Measurements from ENCODE around the gene TFDP2. TPM values are rescaled to one million over a fixed set of nuclear protein-coding genes. Genes with fewer than 3 reads are reported as not detected.
A peak's percentile ranks its signal among the peaks of the same experiment; 100 is the strongest.
"Not testable (repeated sequence)": the region's sequence is repeated elsewhere in the genome, so short reads cannot be mapped to it uniquely, and the experiment has no call there.

Gene TFDP2
- total and polyA plus RNA-seq, 9 donors = 21.3 to 43.7 (median 34.7) TPM

- Histone ChIP-seq H3K9me3 (replicated peaks; ENCODE audit: control insufficient read depth, low read depth, low read length) (no peaks in the 10 kb centered on the region), H3K27me3 (ENCODE audit: control insufficient read depth, insufficient read depth, low read length) (no peaks in the 10 kb centered on the region), H3K27ac (ENCODE audit: low read length) (no peak overlapping the region), H3K4me1 (ENCODE audit: control insufficient read depth, insufficient read depth, low read length) (no peaks in the 10 kb centered on the region), H3K36me3 (ENCODE audit: control insufficient read depth, insufficient read depth, low read length) (no peaks in the 10 kb centered on the region), H3K4me3 (ENCODE audit: low read length) (no peak overlapping the region)
- DNase-seq = no peak
- 87% methylated on average over 5 of the region's 8 CpGs for WGBS (ENCODE audit: insufficient coverage)
Observed at GRCh38 chr3:142007710-142008399, 141.5 kb downstream of the TFDP2 start.

GRCh38 chr3:142004957-142005356 is 144.4 kb downstream of the TFDP2 start:
- DNase-seq; H3K27ac ChIP-seq (ENCODE audit: low read length); H3K4me1 ChIP-seq (ENCODE audit: control insufficient read depth, insufficient read depth, low read length); H3K4me3 ChIP-seq (ENCODE audit: low read length); H3K36me3 ChIP-seq (ENCODE audit: control insufficient read depth, insufficient read depth, low read length); H3K9me3 ChIP-seq (replicated peaks; ENCODE audit: control insufficient read depth, low read depth, low read length); H3K27me3 ChIP-seq (ENCODE audit: control insufficient read depth, insufficient read depth, low read length): not testable (repeated sequence)
- WGBS (ENCODE audit: insufficient coverage) = 67% methylated on average over 2 of the region's 7 CpGs

GRCh38 chr3:142004025-142004424 is 145.3 kb downstream of the TFDP2 start:
- Histone ChIP-seq H3K4me3 (ENCODE audit: low read length) (no peak overlapping the region), H3K27me3 (ENCODE audit: control insufficient read depth, insufficient read depth, low read length) (no peaks in the 10 kb centered on the region), H3K9me3 (replicated peaks; ENCODE audit: control insufficient read depth, low read depth, low read length) (no peaks in the 10 kb centered on the region), H3K4me1 (ENCODE audit: control insufficient read depth, insufficient read depth, low read length) (no peaks in the 10 kb centered on the region), H3K27ac (ENCODE audit: low read length) (no peak overlapping the region), H3K36me3 (ENCODE audit: control insufficient read depth, insufficient read depth, low read length) (peaks cover 3% of the 10 kb centered on the region)
- DNase-seq = no peak

DNA sequence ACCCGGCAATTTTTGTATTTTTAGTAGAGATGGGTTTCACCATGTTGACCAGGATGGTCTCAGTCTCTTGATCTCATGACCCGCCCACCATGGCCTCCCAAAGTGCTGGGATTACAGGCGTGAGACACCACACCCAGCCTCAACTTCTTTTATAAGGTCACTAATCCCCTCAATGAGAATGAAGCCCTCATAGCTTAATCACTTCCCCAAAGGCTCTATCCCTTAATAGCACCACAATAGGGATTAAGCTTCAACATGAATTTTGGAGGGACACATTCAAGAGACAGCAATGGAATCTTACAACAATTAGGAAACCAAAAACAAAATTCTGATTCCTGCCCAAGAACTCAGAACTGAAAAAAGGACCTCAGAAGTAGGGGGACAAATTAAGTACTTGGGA is 146.1 kb downstream of the TFDP2 start:
- peaks cover 3% of the 10 kb centered on the region for H3K36me3 ChIP-seq (ENCODE audit: control insufficient read depth, insufficient read depth, low read length)
- no peaks in the 10 kb centered on the region for H3K27me3 ChIP-seq (ENCODE audit: control insufficient read depth, insufficient read depth, low read length)
- 100% methylated on average over 2 of the region's 3 CpGs for WGBS (ENCODE audit: insufficient coverage)
- no peak overlapping the region for H3K4me3 ChIP-seq (ENCODE audit: low read length)
- H3K4me1 ChIP-seq (ENCODE audit: control insufficient read depth, insufficient read depth, low read length) = no peaks in the 10 kb centered on the region
- H3K9me3 ChIP-seq (replicated peaks; ENCODE audit: control insufficient read depth, low read depth, low read length) = no peaks in the 10 kb centered on the region
- no peak overlapping the region for H3K27ac ChIP-seq (ENCODE audit: low read length)
- DNase-seq = no peak

- H3K36me3 ChIP-seq (ENCODE audit: control insufficient read depth, insufficient read depth, low read length) = peaks cover 3% of the 10 kb centered on the region
- H3K27me3 ChIP-seq (ENCODE audit: control insufficient read depth, insufficient read depth, low read length) = no peaks in the 10 kb centered on the region
- no peaks in the 10 kb centered on the region for H3K9me3 ChIP-seq (replicated peaks; ENCODE audit: control insufficient read depth, low read depth, low read length)
- no peak overlapping the region for H3K27ac ChIP-seq (ENCODE audit: low read length)
- no peaks in the 10 kb centered on the region for H3K4me1 ChIP-seq (ENCODE audit: control insufficient read depth, insufficient read depth, low read length)
- no peak overlapping the region for H3K4me3 ChIP-seq (ENCODE audit: low read length)
- no peak for DNase-seq
- no CpG with 5 or more reads among the region's 2 CpGs for WGBS (ENCODE audit: insufficient coverage)
Observed at GRCh38 chr3:142000325-142000870, 148.9 kb downstream of the TFDP2 start.

GRCh38 chr3:141998669-141999290 is 150.6 kb downstream of the TFDP2 start:
- H3K9me3 ChIP-seq (replicated peaks; ENCODE audit: control insufficient read depth, low read depth, low read length) = no peaks in the 10 kb centered on the region
- no CpG with 5 or more reads among the region's 4 CpGs for WGBS (ENCODE audit: insufficient coverage)
- H3K27me3 ChIP-seq (ENCODE audit: control insufficient read depth, insufficient read depth, low read length) = no peaks in the 10 kb centered on the region
- H3K4me3 ChIP-seq (ENCODE audit: low read length) = no peak overlapping the region
- DNase-seq = peak; percentile 44
- H3K36me3 ChIP-seq (ENCODE audit: control insufficient read depth, insufficient read depth, low read length) = peaks cover 3% of the 10 kb centered on the region
- H3K27ac ChIP-seq (ENCODE audit: low read length) = no peak overlapping the region
- no peaks in the 10 kb centered on the region for H3K4me1 ChIP-seq (ENCODE audit: control insufficient read depth, insufficient read depth, low read length)

DNA sequence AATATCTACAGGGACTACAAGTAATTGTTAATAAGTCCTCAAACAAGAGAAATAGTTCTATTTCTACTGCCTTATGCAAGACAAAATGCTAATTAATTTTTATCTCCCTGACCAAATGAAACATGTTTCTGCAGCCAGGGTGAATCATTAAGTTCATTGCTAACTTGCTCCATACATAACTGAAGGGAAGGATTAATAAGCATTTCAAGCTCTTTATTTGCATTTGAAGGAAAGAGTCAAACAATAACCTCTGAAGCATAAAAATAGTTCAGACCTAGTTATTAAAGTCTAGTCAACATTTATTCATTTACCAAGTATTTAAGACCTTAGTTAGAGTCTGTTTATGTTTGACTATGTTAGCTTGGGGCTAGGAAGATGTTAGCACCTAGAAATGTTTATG is 152.9 kb downstream of the TFDP2 start:
- no peaks in the 10 kb centered on the region for H3K9me3 ChIP-seq (replicated peaks; ENCODE audit: control insufficient read depth, low read depth, low read length)
- no peaks in the 10 kb centered on the region for H3K4me1 ChIP-seq (ENCODE audit: control insufficient read depth, insufficient read depth, low read length)

DNA sequence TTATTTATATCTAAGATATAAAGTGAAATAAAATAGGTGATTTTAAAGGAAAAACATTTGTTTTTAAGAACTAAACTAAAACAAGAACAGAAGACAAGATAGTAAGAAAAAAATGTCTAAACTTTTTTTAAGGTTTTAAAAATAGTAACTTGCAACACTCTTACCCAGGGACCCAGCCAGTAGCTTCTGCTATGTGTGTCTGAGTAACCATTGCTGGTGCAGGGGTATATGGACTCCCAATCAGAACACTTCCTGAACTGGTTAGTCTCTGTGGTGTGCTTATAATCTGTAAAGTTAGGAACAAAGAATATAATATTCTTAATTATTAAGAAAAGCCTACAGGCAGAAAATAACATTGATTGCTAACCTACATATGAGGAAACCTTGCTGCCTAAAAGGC is 154.5 kb downstream of the TFDP2 start:
- Histone ChIP-seq H3K4me1 (ENCODE audit: control insufficient read depth, insufficient read depth, low read length) (no peaks in the 10 kb centered on the region), H3K27ac (ENCODE audit: low read length) (no peak overlapping the region), H3K9me3 (replicated peaks; ENCODE audit: control insufficient read depth, low read depth, low read length) (no peaks in the 10 kb centered on the region), H3K4me3 (ENCODE audit: low read length) (no peak overlapping the region), H3K36me3 (ENCODE audit: control insufficient read depth, insufficient read depth, low read length) (no peaks in the 10 kb centered on the region), H3K27me3 (ENCODE audit: control insufficient read depth, insufficient read depth, low read length) (no peaks in the 10 kb centered on the region)
- DNase-seq = no peak

More for the DNA sequence above, 152.9 kb downstream of the TFDP2 start:
- DNase-seq = no peak
- H3K4me3 ChIP-seq (ENCODE audit: low read length) = no peak overlapping the region
- H3K27ac ChIP-seq (ENCODE audit: low read length) = no peak overlapping the region
- no peaks in the 10 kb centered on the region for H3K27me3 ChIP-seq (ENCODE audit: control insufficient read depth, insufficient read depth, low read length)
- H3K36me3 ChIP-seq (ENCODE audit: control insufficient read depth, insufficient read depth, low read length) = peaks cover 3% of the 10 kb centered on the region

DNA sequence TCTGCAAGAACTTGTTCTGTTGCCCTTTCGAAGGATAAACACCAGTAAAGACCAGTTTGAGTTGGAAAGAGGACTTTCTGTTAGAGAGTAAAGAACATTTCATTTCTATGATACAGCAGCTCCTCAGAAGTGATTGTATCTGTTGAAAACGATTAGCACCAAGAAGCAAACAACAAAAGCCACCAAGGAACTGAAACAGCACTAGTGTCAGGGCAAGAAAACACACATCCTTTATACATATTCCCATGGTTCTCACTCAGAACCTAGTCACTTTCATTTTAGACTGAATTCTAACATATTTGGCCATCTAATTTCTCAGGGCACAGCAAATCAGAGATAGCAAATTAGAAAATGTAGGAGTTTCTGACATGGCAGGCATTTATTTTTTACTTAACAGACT is 156.8 kb downstream of the TFDP2 start:
- H3K36me3 ChIP-seq (ENCODE audit: control insufficient read depth, insufficient read depth, low read length) = no peaks in the 10 kb centered on the region
- H3K9me3 ChIP-seq (replicated peaks; ENCODE audit: control insufficient read depth, low read depth, low read length) = no peaks in the 10 kb centered on the region
- H3K27me3 ChIP-seq (ENCODE audit: control insufficient read depth, insufficient read depth, low read length) = no peaks in the 10 kb centered on the region
- no peak for DNase-seq
- no CpG with 5 or more reads among the region's 2 CpGs for WGBS (ENCODE audit: insufficient coverage)
- no peak overlapping the region for H3K27ac ChIP-seq (ENCODE audit: low read length)
- H3K4me3 ChIP-seq (ENCODE audit: low read length) = no peak overlapping the region
- H3K4me1 ChIP-seq (ENCODE audit: control insufficient read depth, insufficient read depth, low read length) = no peaks in the 10 kb centered on the region

- H3K4me3 ChIP-seq (ENCODE audit: low read length) = no peak overlapping the region
- H3K36me3 ChIP-seq (ENCODE audit: control insufficient read depth, insufficient read depth, low read length) = peaks cover 2% of the 10 kb centered on the region
- H3K27ac ChIP-seq (ENCODE audit: low read length) = no peak overlapping the region
- H3K4me1 ChIP-seq (ENCODE audit: control insufficient read depth, insufficient read depth, low read length) = no peaks in the 10 kb centered on the region
- no peaks in the 10 kb centered on the region for H3K27me3 ChIP-seq (ENCODE audit: control insufficient read depth, insufficient read depth, low read length)
- no CpG with 5 or more reads among the region's 2 CpGs for WGBS (ENCODE audit: insufficient coverage)
- no peak for DNase-seq
- H3K9me3 ChIP-seq (replicated peaks; ENCODE audit: control insufficient read depth, low read depth, low read length) = no peaks in the 10 kb centered on the region
Observed at GRCh38 chr3:141986548-141987107, 162.7 kb downstream of the TFDP2 start.

Measured in muscle of leg (tissue), 11 donors.